ENCODE results near the gene RASAL3.
"Not testable (repeated sequence)": the region's sequence is repeated elsewhere in the genome, so short reads cannot be mapped to it uniquely, and the experiment has no call there.

RASAL3 gene

DNA sequence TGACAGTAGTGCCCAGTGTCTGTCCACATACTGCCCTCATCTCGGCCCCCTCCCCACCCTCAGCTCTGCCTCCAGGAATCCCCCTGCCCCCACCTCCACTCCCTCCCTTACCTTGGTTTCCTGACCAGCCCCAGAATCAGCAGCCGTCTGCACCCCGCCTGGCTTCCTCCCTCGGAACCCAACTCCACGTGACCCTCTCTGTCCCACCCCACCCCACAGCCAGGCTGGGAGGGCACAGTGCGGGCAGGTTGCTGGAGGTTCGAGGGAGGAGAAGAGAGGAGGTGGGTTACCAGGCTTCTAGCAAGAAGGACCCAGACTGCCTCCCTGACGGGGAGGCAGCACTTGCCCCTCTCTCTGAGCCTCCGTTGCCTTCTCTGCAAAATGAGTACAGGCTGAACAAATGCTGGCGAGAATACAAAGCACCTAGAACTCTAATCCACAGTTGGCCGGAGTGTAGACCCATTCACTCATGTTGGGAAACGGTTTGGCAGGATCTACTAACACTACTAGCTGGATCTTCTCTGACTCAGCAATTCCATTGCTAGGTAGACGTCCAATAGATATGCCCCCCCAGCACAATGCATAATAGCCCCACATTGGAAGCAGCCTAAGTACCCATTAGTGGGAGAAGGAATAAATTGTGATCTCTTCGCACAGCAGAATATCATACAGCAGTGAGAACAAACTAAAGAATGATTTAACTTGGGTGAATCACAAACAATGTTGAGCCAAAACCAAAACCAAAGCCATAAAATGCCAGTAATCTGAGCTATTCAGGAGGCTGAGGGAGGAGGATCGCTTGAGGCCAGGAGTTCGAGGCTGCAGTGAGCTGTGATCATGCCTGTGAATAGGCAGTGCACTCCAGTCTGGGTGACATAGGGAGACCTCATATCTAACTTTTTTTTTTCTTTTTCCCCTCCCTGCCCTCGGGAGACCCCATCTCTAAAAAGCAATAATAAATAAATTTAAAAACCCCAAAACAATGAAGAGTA lies at the start of gene RASAL3:
RASAL3 (minus strand) TSS at position 151 of the 992 bp plus-strand sequence. CDS start 186 bp downstream, outside the sequence.
- no peak for DNase-seq

DNA sequence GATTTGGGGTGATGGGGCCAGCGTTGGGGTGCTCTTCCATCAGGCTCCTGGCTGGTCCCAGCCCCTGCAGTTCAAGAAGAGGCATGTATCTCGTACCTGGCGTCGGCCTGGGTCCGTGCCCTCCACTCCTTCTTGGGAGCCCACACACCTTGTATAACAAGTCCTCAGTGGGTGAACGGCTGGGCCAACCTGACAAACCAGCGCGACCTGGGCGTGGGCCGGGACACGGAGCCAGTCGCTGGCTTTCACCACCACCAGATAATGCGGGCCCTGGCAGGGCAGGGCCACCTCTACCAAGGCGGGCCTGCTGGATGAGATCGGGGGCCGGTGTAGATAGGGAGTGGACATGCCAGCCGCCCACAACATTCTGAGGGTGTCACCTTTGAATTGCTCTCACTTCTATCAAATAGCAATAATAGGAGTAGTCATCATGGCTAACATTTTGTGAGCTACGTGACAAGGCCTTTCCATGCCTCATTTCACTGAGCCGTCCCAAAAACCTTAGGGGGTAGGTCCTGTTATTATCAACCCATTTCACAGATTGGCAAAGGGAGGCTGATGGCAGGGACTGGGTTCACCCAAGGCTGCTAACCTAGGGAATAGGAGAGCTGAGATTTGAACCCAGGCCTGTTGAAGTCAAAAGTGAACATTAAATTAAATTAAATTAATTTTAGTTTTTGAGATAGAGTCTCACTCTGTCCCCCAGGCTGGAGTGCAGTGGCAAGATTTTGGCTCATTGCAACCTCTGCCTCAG lies 47.5 kb upstream of the RASAL3 start:
- DNase-seq: no peak

DNA sequence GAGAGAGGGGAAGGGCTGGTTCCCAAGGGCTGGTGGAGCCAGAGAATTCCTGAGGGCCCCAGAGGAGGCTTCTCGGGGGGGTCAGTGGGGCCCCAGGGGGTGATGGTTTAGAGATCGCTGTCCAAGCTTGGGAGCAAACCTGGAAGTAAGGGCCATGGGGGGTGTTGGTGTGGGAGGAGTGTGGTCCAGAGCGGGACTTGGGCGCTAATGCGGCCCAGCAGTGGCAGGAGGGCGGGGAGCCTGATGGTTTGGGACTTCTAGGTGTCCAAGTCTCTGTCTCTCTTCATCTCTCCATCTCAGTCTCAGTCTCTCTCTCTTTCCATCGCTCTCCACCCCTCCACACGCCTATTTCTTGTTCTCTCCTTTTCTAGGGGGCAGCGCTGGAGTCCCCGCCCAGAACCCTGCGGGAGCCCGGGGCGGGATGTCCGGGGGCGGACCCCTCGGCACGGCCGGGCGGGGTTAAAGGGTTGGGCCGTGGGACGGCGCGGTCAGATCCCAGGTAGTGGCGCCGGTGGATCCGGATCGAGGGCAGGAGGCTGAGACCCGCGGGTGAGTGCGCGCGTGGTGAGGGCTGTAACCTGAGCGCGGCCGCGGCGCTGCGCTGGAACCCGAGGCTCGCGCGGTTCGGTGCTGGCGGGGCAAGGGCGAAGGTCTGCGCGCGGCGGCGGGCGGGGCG lies 43.8 kb upstream of the RASAL3 start, which contains the start of gene CYP4F22:
CYP4F22 (plus strand) TSS at position 491 of the 676 bp plus-strand sequence. CDS start 16,812 bp downstream, outside the sequence.
- DNase-seq: no peak

DNA sequence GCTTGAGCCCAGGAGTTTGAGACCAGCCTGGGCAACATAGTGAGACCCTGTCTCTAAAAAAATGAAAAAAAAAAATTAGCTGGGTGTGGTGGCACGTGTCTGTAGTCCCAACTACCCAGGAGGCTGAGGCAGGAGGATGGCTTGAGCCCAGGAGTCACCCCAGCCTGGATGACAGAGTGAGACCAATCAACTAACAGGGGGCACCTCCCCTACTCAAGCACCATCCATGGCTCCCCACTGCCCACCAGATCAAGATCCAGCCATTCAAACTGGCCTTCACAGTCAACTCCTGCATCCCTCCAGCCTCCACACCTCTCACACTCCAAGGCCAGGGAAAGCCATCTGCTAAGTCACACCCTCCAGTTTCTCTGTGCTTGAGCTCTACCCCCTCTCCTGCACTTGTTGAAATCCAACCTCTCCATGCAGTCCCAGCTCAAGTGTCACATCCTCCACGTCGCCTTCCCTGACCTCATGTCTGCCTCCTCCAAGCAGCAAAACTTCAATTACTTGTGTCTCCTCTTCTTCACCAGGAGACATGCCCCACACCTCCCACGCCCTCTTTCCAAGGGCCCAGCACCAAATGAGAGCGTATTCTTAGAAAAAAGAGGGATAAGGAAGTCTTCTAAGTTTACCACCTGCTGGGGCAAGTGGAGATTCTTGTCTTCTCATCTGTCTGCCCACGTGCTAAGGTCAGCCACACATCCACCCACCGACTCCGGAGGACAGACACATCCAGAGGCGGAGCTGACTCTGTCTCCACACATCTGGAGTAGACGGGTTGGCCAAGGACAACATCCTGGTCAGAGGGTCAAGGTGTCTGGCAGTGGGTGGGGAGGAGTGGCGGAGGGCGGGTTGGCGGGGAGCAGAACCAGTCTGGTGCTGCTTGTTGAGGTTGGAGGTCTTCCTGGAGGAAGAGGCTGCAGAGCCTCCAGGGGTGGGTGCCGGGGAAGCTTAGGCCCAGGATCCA lies 43.0 kb upstream of the RASAL3 start:
- DNase-seq: no peak

DNA sequence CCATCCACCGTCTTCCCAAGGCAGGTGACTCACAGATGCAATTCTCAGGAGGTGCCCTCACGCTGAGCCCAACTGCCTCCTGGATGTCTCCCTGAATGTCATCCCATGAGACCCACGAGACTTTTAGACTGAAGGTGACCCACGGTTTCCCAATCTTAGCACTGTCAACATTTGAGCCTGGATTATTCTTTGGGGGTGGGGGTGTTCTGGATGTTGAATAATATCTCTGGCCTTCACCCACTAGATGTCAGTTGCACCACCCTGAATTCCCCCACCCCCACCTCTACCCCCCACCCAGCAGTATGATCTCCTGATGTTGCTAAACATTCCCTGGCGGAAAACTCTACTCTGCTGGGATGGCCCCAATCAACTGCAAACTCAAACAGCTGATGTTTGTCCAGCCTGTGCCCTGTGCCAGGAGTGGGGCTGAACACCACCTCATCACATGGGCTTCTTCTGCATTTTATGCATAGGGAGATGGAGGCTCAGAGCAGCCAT lies 41.8 kb upstream of the RASAL3 start:
- no peak for DNase-seq

DNA sequence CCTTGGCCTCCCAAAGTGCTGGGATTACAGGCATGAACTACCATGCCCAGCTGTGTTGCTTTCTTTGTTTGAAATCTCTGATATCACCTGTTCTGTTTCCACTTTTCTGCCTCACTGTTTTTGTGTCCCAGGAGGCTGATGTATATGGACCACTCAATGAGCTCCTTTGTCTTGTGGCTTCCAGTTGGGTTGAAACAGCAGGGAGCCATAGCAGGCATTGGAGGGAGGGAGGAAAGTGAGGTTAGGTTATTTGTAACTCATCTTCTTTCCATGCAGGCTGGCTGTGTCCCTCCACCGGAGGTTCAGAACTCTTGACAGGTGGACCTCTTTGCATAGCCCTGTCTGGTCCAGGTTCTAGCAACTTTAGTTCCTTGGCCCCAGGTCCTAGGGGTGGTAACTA lies 37.9 kb upstream of the RASAL3 start:
- no peak for DNase-seq

DNA sequence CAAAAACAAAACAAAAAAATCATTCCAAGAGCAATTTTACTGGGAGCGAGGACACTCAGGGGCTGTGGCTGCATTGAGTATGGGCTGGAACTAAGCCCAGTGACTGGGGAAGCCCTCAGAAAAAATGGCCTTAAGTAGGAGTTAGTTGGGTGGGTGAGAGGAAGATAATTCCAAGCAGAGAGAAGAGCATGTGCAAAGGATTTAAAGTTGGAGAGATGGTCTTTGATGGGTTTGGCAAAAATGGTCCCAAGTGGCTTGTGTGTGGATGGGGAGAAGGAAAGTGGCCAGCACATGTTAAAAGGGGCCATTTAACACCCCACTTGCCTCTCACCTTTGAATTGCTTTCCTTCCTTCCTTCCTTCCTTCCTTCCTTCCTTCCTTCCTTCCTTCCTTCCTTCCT lies 37.3 kb upstream of the RASAL3 start:
- DNase-seq: no peak

DNA sequence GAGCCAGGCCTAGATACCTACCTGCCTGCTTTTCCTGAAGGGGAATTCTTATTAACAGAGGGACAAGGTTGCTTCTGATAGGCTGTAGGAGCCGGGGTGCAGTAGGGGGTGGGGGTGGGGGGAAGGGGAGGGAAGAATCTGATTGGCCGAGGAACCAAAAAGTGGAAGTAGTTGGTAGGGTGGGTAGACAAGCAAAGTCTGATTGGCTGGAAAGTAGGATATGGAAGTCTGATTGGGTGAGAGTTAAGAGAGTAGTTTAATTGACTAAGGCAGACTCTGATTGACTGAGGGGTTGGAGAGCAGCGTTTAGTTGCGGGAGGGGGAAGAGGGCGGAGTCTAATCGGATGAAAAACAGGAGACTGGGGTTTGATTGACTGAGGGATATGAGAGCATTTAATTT lies 34.6 kb upstream of the RASAL3 start:
- no peak for DNase-seq

DNA sequence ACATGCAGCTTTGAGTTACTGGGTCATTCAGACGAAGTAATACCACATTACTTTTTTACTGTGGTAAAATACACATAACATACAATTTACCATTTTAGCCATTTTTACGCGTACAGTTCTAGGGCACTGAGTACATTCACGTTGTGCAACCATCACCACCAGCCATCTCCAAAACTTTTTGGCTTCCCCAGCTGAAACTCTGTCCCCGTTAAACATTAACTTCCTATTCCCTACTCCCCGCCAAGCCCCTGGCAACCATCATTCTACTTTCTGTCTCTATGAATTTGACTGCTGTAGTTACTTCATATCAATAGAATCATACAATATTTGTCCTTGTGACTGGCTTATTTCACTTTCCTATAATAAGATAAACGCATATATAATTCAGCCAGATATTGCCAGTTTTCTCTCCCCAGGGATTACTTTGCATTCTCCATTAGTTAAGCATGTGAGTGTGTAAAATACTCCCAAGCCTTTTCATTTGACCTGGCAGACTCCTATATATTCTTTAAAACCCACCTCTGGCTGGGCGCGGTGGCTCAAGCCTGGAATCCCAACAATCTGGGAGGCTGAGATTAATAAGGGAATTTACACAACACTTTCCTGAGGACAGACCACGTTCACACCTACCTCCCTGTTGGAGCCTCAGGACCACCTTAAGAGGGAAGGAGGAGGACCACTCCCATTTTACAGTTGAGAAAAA lies 34.0 kb upstream of the RASAL3 start:
- DNase-seq: no peak

DNA sequence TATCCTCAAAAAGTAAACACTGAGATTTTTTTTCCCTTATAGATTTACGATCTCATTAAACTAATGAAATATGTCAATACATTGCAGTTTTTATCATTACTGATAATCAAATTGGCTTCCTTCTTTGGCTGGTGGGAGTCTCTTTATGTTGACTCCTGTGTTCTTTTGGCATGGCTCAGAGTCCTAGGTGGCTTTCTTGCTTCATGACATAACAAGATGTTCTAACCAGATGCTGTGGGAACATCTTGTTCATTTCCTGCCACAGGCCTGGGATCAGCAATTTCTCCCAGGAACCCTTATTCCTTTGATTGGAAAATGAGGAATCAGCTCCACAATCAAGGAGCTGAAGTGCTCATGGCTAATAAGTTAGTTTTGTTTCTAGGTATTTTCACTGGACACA lies 30.8 kb upstream of the RASAL3 start:
- DNase-seq: no peak

DNA sequence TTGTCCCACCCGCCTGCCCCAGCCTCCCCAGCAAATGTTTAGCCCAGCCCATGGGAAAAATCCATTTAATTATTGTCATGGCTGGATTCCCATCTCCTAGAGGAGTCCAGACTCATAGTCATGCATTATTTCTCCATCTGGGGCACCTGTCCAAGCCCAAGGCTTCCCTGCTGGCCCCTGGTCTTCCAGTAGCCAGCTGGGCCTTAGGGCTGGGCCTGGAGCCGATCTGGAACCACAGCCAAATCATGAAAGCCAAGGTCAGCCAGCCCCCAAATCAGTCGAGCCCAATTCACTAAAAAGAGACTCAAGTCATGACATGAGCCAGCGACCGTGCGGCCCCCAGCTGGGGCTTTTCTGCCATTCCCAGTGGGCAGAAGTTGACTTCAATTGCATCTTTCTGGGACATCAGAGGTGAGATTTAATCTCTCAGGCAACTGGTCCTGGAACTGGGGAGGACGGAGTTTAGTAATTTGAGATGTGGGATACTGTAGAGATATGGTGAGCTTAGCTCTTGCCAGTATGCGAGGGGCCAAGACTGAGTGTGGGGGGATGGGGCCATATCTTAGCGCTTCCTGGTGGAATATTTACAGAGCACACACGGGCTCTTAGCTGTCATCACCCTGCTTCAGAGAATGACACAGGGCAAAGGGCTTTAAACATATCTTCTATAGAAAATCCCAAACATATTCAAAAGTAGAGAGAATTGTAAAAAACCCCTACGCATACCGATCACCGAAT lies 24.3 kb upstream of the RASAL3 start:
- DNase-seq: no peak

DNA sequence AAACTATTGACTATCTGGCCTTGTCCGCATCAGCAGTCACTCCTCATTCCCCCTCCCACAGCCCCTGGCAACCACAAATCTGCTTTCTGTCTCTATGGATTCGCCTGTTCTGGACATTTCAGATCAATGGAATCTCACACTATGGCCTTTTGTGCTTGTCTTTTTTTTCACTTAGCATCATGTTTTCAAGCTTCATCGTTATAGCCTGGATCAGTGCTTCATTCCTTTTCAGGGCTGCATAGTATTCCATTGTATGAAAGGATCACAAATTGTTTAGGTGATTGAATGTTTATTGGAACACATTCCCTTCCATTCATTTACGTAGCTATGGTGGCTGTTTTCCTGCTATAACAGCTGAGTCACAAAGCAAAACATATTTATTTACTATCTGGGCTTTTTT lies 22.7 kb upstream of the RASAL3 start:
- no peak for DNase-seq

DNA sequence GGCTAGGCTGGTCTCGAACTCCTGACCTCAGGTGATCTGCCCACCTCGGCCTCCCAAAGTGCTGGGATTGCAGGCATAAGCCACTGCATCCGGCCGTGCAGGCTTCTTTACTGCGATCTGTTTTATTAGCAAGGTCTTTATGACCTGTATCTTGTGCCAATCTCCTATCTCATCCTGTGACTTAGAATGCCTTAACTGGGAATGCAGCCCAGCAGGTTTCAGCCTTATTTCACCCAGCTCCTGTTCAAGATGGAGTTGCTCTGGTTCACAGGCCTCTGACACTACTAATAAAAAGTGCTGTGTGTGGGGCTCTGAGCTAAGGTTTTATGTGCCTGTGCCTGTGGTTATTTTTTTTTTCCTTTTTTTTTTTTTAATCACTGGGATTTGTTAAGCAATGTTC lies 21.4 kb upstream of the RASAL3 start:
- not testable (repeated sequence) for DNase-seq

DNA sequence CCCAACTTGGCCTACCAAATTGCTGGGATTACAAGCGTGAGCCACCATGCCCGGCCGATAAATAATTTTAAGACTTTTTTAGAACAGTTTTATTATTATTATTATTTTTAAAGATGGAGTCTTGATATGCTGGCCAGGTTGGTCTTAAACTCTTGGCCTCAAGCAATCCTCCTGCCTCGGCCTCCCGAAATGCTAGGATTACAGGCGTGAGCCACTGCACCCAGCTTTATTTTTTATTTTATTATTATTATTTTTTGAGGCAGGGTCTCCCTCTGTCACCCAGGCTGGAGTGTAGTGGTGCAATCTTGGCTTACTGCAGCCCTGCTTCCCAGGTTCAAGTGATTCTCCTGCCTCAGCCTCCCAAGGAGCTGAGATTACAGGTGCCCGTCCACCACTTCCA lies 16.7 kb upstream of the RASAL3 start:
- not testable (repeated sequence) for DNase-seq

DNA sequence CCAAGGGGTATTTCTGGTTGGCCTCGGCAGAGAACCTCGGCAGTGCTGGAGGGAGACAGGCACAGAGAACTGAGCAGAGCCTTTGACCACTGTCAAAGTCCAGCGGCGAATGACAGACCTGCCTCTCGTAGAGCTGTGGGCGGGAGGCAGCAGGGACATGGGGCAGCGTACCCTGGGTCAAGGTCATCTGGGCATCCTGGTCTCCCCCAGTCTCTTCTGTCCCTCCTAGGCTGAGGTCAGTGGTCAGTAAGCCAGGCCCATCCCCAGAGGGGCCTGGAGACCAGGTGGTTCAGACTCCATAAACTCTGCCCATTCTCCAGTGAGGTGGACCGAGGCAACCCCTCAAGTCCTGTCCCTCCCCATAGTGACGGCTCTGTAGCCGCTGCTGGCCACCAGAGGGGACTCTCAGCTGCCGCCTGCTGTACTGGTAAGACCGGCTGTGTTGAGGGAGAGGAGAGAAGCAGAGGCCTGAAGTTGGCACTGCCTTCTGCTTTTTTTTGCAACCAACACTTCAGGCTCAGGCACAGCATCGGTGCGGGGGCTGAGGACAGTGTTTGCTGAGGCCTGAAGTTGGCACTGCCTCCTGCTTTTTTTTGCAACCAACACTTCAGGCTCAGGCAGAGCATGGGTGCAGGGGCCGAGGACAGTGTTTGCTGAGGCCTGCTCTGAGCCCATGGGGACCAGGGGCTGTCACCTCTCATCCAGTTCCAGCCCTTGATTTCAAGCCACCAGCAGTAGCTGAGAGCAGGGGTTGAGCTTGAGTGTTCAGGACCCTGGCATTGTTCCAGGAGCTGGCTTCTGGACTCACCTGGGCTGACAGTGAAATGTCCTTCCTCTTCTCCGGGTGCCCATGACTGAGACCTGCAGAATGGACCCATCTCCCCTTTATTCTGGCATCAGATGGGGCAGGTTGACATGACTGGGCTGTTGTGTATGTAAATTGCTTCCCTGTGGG lies 15.3 kb upstream of the RASAL3 start, which contains the start of gene PGLYRP2:
PGLYRP2 (minus strand) TSS at position 111 of the 955 bp plus-strand sequence. CDS start 130 bp downstream, outside the sequence.
- DNase-seq: no peak

DNA sequence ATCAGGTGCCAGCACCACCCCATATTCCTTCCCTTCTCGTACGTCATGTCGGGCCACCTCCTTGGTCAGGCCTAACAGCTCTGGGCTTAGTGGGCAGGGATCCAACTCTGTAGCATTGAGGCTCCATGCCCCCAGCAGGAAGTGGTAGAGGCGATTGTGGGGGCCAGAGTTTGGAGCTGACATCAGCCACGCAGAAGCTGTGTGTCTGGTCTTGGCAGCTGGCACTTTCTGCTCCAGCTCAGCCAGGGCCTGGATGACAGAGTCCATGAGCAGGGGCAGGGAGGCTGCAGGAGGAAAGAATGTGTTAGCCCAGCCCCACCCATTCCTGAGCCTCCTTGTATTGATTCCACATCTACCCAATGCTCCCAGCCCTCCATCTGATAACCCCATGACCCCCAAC lies 12.0 kb upstream of the RASAL3 start:
- DNase-seq: no peak

DNA sequence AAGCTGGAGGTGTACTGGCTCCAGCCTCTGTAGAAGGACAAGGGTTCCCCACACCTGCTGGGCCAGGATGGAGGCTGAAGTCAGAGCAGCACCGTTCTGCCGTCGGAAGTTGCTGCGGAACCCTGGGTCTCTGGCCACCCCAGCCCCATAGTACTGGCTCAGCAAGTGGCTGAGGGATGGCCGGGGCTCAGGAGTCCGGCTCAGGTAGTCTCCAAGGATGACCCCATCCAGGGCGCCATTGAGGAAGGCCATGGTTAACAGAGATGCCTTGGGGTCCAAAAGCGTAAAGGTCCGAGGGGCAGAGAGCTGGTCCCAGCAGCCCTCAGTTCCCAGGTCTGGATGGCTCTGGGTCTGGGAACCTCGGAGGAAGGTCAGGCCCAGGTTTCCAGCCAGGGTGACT lies 11.3 kb upstream of the RASAL3 start:
- no peak for DNase-seq

DNA sequence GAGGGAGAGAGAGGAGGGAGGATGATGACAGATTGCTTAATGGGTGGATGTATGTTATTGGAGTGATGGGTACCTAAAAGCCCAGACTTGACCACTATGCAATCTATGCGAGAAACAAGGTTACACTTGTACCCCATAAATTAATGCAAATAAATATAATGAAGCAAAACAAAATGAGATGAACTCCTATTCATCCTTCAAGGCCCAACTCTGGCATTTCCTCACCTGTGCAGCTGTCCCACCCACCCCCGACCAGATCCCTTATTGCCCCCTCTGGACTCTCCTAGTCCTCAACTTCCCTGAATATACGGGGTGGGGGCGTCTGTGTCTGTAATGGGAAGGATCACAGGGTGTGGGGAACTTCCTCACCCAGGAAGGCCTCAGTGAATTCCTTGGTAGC lies 10.8 kb upstream of the RASAL3 start:
- no peak for DNase-seq

DNA sequence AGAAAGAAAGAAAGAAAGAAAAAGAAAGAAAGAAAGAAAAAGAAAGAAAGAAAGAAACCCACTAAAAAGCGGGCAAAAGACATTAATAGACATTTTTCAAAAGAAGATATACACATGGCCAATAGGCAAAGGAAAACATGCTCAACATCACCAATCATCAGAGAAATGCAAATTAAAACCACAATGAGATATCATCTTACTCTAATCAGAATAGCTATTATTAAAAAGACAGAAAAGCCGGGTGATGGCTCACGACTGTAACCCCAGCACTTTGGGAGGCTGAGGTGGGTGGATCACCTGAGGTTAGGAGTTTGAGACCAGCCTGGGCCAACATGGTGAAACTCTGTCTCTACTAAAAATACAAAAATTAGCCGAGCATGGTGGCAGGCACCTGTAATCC lies 9.5 kb upstream of the RASAL3 start:
- DNase-seq: not testable (repeated sequence)

Data from NCI-H1048 (cell line).